Measurements from ENCODE around the gene GOLGA6D.
"Not testable (repeated sequence)": the region's sequence is repeated elsewhere in the genome, so short reads cannot be mapped to it uniquely, and the experiment has no call there.

Gene GOLGA6D

DNA sequence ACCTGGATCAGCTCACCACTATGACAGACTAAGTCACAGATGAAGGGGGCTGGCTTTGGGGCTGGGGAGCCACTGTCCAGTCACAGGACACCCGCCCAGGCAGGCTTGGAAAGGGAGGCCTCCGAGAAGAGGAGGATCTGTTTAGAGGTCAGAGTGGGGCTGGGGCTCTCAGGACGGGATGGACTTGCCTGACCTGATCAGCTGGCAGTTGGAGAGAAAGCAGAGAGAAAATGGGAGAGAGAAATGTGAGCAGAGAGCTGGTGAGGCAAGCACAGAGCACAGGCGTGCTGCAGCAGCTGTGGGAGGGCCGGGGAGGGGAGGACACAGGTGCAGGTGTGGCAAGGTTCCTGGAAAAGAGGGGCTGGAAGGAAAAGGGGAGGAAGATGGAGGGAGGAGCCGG, 17.4 kb downstream of the GOLGA6D start:
- H3K27ac ChIP-seq, H3K9me3 ChIP-seq, H3K9ac ChIP-seq, H3K4me3 ChIP-seq, H3K36me3 ChIP-seq, H3K4me1 ChIP-seq, H4K20me1 ChIP-seq, H3K27me3 ChIP-seq, H3K4me2 ChIP-seq: not testable (repeated sequence)

DNA sequence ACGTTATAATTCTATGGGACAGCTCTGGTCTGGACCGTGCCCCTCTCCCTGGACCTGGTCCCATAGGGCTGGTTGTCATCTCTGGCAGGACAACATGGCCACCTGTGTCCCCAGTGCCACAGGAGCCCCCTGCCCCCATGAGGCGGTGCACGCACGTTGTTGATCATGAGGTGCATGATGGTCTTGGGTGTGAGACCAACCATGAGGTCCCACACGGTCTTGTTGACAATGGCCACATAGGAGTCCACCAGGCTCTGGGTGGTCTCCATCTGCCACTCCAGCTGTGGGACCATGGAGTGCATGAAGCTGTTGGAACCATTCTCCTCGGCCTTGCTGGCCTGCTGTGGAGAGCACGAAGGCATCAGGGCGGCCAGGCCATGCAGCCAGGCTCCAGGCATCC, 19.7 kb downstream of the GOLGA6D start:
- Histone ChIP-seq H3K27me3 (no peaks in the 10 kb centered on the region), H3K4me3 (no peak overlapping the region), H3K27ac (no peak overlapping the region), H3K36me3 (no peaks in the 10 kb centered on the region), H3K9me3 (no peaks in the 10 kb centered on the region), H3K4me2 (no peak overlapping the region), H4K20me1 (no peaks in the 10 kb centered on the region), H3K4me1 (no peaks in the 10 kb centered on the region), H3K9ac (no peak overlapping the region)
- TF ChIP-seq Cebpa-rat (IDR thresholded peaks at IDR 0.05) = no peak

DNA sequence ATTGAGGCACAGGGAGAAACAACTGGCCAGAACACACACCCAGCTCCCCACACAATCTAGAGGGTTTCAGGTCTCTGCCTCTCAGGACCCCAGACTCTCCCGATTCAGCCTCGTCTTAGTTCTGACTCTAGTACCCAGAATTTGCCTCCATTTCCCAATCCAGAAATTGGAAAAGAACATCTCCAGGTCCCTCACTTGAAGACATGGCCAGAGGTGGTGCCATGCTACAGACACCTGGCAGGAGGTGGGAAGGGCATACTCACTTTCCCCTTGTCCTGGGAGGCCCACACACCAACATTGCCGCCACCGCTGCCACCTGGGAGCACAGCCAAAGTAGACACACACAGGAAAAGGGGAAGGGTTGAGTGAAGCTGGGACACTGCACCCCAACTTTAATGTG, 20.1 kb downstream of the GOLGA6D start:
- H3K9me3 ChIP-seq, H3K4me1 ChIP-seq, H3K9ac ChIP-seq, H3K4me3 ChIP-seq, H3K4me2 ChIP-seq, H4K20me1 ChIP-seq, H3K27me3 ChIP-seq, H3K27ac ChIP-seq, H3K36me3 ChIP-seq: not testable (repeated sequence)

DNA sequence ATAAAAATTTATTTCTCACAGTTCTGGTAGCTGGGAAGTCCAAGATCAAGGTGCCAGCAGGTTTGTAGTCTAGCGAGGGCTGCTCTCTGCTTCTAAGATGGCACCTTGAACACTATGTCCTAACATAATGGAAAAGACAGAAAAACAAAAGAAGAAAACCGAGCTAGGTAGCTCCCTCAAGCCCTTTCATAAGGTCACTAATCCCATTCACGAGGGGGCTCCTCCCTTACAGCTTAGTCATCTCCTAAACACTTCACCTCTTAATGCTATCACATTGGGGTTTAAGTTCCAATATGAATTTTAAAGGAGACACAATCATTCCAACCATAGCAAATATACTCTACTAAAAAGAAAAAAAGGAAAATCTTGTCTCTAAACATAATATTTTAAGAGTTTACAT, 23.6 kb downstream of the GOLGA6D start:
- H4K20me1 ChIP-seq = no peaks in the 10 kb centered on the region
- no peaks in the 10 kb centered on the region for H3K27me3 ChIP-seq

DNA sequence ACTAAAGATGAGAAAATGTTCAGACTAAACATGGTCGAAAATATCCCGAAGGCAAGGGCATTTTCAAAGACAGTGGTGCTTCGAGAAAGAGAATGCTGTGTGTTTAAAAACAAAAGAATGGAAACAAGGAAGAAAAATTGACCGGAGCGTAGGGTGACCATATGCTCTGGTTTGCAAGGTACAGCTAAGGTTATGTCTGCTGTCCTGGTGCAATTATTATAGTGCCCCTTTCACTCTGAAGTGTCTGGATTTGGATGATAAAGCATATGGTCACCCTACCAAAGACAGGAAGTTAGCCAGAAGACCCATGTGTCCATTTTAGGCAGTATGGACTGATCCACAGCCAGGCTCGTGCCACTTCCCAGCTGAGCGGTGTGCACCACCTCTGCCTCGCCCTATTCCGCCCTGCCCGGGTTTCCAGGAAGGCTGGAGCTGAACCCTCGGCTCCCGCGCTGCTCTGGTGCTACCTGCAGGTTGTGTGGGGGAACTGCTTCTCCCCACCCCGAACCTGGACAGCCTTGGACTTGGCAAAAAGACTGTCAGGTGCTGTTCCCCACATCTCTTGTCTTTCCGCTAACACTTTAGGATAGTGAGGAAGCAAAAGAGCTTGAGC, 25.2 kb downstream of the GOLGA6D start:
- no peaks in the 10 kb centered on the region for H3K36me3 ChIP-seq
- no peaks in the 10 kb centered on the region for H3K9me3 ChIP-seq
- H3K4me3 ChIP-seq = no peak overlapping the region
- no peak for TF ChIP-seq Cebpa-rat (IDR thresholded peaks at IDR 0.05)
- H3K27me3 ChIP-seq = no peaks in the 10 kb centered on the region
- H3K4me1 ChIP-seq = peaks cover 2% of the 10 kb centered on the region
- H3K4me2 ChIP-seq = no peak overlapping the region
- H4K20me1 ChIP-seq = no peaks in the 10 kb centered on the region
- H3K27ac ChIP-seq = no peak overlapping the region
- H3K9ac ChIP-seq = no peak overlapping the region

More for the DNA sequence above, 23.6 kb downstream of the GOLGA6D start:
- no peaks in the 10 kb centered on the region for H3K4me1 ChIP-seq
- no peak for TF ChIP-seq Cebpa-rat (IDR thresholded peaks at IDR 0.05)
- H3K9me3 ChIP-seq = no peaks in the 10 kb centered on the region
- H3K27ac ChIP-seq = no peak overlapping the region
- H3K4me3 ChIP-seq = no peak overlapping the region
- no peak overlapping the region for H3K9ac ChIP-seq
- no peak overlapping the region for H3K4me2 ChIP-seq
- no peaks in the 10 kb centered on the region for H3K36me3 ChIP-seq

DNA sequence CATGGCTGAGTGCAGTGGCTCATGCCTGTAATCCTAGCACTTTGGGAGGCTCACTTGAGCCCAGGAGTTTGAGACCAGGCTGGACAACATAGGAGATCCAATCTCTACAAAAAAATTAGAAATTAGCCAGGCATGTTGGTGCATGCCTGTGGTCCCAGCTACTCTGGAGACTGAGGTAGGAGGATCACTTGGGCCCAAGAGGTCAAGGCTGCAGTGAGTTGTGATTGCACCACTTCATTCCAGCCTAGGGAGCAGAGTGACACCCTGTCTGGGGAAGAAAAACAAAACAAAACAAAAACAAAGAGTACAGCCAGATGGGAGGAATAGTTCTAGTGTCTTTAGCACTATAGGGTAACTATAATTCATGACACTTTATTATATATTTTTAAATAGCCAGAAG, 27.1 kb downstream of the GOLGA6D start:
- Histone ChIP-seq H3K27ac (no peak overlapping the region), H3K4me2 (no peak overlapping the region), H3K9ac (no peak overlapping the region), H3K4me1 (peaks cover 12% of the 10 kb centered on the region), H3K36me3 (no peaks in the 10 kb centered on the region), H3K27me3 (no peaks in the 10 kb centered on the region), H3K4me3 (no peak overlapping the region), H4K20me1 (no peaks in the 10 kb centered on the region), H3K9me3 (no peaks in the 10 kb centered on the region)
- TF ChIP-seq Cebpa-rat (IDR thresholded peaks at IDR 0.05) = no peak

DNA sequence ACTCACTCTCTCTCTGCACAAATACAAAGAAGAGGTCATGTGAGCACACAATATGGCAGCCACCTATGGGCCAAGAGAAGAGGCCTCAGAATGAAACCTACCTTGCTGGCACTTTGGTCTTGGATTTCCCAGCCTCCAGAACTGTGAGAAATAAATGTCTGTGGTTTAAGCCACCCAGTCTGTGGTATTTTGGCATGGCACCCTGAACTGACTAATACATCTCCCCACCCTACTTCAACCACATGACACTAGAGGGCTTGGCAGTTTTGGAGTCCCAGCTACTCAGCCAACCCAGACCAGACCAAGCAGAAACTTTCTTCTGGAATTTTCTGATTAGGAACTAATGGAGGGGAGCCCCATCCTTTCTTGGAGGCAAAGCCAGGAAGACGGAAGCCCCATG, 29.9 kb downstream of the GOLGA6D start:
- not testable (repeated sequence) for H3K27ac ChIP-seq, H3K27me3 ChIP-seq, H4K20me1 ChIP-seq, H3K9me3 ChIP-seq, H3K4me3 ChIP-seq, H3K36me3 ChIP-seq, H3K9ac ChIP-seq
- H3K4me2 ChIP-seq = 0 out of 2 replicates have a peak overlapping the region, but pooled peaks have one; percentile 48
- H3K4me1 ChIP-seq = peaks cover 12% of the 10 kb centered on the region

DNA sequence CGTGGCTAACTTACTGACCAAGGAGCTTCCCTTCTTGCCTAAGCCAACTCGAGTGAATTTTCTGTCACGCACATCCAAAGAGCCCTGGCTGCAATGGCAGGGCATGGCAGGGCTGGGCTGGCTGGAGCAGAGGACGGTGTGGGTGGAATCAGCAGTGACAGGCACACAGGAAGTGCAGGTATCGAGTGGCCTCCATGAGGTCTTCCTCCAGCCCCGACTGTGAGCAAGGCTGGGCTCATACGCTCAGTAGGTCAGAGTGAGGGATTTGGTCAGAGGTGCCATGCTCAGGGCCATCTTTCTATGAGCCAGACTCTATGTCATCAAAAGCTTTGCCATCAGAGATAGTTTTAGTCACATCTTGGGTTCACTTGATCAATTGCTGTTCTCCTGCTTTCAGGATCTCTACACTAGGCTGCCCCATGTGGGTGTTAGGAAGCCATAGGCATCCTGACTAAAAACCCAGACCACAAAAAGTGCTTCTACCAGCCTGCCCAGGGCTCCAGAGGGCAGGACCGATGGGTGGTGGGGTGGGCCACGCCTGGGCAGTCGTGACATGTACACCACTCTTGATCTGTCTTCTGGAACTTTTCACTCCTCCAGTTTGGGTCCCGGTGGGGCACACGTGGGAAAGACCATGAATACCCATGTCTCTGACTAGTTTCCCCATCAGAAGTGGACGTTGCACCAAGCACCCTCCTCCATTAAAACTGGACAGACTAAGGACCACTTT, 30.6 kb downstream of the GOLGA6D start:
- no peaks in the 10 kb centered on the region for H3K9me3 ChIP-seq
- peaks cover 12% of the 10 kb centered on the region for H3K4me1 ChIP-seq
- no peaks in the 10 kb centered on the region for H3K27me3 ChIP-seq
- no peak for TF ChIP-seq Cebpa-rat (IDR thresholded peaks at IDR 0.05)
- H3K27ac ChIP-seq = no peak overlapping the region
- H3K9ac ChIP-seq = no peak overlapping the region
- H4K20me1 ChIP-seq = no peaks in the 10 kb centered on the region
- peak overlapping the region; percentile 48 for H3K4me2 ChIP-seq
- no peaks in the 10 kb centered on the region for H3K36me3 ChIP-seq
- H3K4me3 ChIP-seq = no peak overlapping the region

DNA sequence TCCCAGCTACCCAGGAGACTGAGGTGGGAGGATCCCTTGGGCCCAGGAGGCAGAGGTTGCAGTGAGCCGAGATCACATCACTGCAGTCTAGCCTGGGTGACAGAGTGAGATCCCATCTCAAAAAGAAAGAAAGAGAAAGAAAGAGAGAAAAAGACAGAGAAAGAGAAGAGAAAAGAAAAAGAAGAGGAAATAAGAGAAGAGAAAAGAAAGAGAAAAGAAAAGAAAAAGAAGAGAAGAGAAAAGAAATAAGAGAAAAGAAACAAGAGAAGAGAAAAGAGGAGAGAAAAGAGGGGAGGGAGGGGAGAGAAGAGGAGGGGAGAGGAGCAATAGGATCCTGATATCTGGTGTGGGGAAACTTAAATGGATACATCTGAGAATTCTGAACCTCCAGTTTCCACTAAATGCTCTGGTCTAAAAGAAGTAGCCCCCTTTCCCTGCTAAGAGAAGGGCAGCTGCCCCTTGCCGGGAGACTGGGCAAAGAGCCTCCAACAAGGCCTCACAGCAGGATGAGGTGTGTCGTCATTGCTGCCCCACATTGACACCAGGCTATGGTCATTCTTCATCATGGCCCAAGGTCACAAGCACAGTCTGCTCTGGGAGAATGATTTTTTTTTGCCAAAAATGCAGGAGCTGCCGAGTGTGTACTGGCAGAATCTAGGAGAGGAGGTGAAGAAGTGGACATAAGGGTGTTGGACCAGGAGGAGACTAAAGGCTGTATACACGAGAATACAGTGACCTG, 32.1 kb downstream of the GOLGA6D start:
- Histone ChIP-seq H3K4me2 (no peak overlapping the region), H3K4me3 (no peak overlapping the region), H4K20me1 (no peaks in the 10 kb centered on the region), H3K9ac (no peak overlapping the region), H3K27ac (no peak overlapping the region), H3K9me3 (no peaks in the 10 kb centered on the region), H3K4me1 (peaks cover 12% of the 10 kb centered on the region), H3K36me3 (no peaks in the 10 kb centered on the region), H3K27me3 (no peaks in the 10 kb centered on the region)
- TF ChIP-seq Cebpa-rat (IDR thresholded peaks at IDR 0.05) = no peak

DNA sequence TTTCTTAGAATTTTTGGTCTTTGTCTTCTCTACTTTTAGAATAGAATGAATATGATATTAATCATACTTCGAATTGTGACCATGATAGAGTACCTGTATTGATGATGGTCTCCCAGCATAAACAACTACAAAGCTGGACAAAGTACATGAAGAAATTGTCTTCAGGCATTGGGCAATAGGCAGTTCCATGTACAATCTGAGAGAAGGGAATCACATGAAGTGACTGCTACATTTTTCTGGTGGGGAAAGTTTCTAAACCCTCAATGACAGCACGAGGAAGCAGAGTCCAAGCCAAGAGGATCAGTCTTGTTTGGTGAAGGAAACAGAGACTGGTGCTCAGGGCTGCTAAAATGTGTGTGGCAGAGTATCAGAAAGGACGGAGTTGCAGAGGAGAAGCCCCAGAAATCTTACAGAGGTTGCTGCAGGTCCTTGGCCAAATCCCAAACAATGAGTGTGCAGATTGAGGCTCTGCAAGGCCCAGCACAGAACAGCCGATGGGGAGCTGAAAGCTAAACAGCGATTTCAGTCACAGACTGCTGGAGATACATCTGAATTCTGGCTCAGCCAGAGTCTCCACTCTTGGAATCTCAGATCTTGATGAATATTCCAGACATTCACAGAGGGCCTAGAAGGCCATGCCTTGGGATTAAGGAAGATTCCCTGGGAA, 36.7 kb downstream of the GOLGA6D start:
- not testable (repeated sequence) for H3K27me3 ChIP-seq, H3K4me3 ChIP-seq, H4K20me1 ChIP-seq, H3K4me2 ChIP-seq, H3K9me3 ChIP-seq, H3K36me3 ChIP-seq, H3K9ac ChIP-seq, H3K27ac ChIP-seq, H3K4me1 ChIP-seq

Data from BLaER1 (cell line).